ENCODE results near the gene PCDH20. TPM values are rescaled to one million over a fixed set of nuclear protein-coding genes. Genes with fewer than 3 reads are reported as not detected.
"Not testable (repeated sequence)": the region's sequence is repeated elsewhere in the genome, so short reads cannot be mapped to it uniquely, and the experiment has no call there.

Gene PCDH20
- total RNA-seq = not detected in 2 replicates

- intact Hi-C loops (cut with micrococcal nuclease) = no loop called here
These were observed at the start of gene PCDH20 for GRCh38 chr13:61415749-61416148. PCDH20 (minus strand) TSS chr13:61415849; CDS start chr13:61415158, 691 bp downstream.

DNA sequence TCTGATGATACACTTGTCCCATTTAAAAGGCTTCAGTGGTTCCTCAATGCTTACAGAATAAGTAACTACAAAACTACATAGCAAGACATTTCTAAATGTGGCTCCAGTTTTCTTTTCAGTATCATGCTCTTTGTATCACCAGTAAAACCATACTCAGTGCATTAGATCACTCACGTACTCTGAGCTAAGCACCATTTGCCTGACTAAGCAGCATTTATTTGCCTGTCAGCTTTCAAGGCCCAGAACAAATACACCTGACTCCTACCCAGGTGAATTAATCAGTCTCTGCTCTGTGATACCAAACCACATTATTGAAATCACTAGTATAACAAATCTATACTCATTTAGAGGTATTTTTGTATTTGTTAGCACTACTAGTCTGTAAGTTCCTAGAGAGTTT, 47.4 kb upstream of the PCDH20 start:
- intact Hi-C loops (cut with micrococcal nuclease) = no loop called here

GRCh38 chr13:61453121-61453520, 37.5 kb upstream of the PCDH20 start:
- intact Hi-C loops (cut with micrococcal nuclease) = no loop called here

DNA sequence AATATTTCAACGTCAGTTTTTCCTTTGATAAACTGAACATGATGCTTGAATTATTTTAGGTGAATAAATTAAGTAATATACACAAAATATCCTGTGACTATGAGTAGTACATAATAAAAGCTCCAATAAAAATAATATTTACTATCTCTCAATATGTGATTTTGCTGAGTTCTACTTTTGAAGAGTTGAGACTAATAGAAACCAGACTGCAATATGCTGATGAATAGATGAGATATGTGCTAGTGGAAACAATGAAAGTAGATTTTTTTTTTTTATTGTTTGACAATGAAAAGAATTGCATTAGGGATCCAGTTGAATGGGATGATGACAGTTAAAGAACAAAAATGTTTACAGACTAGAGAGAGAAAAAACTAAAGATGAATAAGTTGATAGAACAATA, 16.4 kb upstream of the PCDH20 start:
- intact Hi-C loops (cut with micrococcal nuclease) = no loop called here

GRCh38 chr13:61423915-61424314, 8.3 kb upstream of the PCDH20 start:
- intact Hi-C loops (cut with micrococcal nuclease) = no loop called here

DNA sequence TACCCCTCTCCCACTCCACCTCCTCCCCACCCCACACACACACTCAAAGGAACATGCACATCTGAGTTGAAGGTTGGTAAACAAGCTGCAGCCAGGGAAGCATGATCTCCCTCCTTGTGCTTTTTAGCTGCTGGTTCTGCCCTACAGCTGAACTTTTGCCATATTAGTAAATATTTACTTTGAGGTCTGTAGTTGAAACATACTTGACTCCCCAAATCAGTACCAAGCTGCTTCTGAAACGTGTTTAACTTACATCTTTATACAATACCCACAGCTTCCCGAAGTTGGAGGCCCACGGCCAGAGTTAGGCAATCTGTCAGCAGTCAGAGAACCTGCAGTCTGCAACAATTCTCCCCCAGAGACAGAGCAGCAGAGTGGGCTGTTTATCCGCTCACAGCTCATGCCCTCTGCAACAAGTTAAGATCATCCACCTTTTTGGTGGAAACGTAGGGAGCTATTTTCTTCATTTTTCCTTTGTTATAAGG, 1.5 kb upstream of the PCDH20 start:
- intact Hi-C loops (cut with micrococcal nuclease) = no loop called here

GRCh38 chr13:61415058-61415721, 459 bp downstream of the PCDH20 start:
- intact Hi-C loops (cut with micrococcal nuclease) = no loop called here

GRCh38 chr13:61414686-61415057, 977 bp downstream of the PCDH20 start:
- intact Hi-C loops (cut with micrococcal nuclease) = no loop called here

- intact Hi-C loops (cut with micrococcal nuclease) = no loop called here
These were observed 1.8 kb downstream of the PCDH20 start for GRCh38 chr13:61413572-61414535.

DNA sequence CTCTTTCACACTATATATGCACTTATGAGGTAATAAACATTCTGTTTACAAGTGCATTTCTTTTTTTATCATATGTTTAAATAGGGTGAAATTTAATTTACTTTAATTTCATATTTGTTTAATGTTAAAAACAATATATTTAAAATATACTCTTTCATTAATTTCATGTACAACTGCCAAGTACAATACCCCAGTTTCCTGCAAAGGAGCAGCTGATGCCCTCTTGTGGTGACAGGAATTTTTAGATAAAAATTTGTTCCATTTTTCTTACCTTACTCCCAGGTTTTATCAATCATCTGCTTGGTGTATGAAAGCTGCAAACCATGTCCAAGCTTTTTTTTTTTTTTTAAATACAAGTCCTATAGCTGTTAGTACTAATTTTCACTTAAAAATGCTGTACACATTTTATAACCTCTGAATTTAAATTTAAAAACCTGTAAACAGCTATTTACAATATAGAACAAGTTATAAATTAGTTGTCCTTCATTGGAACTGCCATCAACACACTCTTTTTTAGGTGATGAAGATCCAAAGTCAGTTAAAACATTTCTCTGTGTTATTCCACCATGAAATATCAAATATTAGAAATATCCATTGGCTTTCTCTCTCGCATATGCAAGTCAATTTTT, 4.9 kb downstream of the PCDH20 start:
- intact Hi-C loops (cut with micrococcal nuclease) = no loop called here

DNA sequence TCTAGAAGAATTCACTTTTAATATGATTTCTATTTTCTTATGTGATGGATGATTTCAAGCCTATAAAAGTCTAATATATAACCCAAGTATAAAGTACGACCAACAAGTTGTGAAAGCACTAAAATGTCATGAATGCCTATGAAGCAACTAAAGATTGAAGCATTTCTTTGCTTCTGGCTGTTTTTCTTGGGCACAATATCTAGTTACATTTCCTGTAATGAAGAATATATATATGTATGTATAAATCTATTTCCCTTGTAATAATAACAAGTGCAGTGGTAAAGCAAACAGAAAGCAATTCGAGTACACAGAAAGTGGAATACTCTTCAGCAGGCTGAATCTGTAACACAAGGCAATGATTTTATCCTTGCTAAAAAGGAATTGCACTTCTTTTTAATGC, 5.4 kb downstream of the PCDH20 start:
- intact Hi-C loops (cut with micrococcal nuclease) = no loop called here

GRCh38 chr13:61408571-61408970, 7.1 kb downstream of the PCDH20 start:
- intact Hi-C loops (cut with micrococcal nuclease) = no loop called here

DNA sequence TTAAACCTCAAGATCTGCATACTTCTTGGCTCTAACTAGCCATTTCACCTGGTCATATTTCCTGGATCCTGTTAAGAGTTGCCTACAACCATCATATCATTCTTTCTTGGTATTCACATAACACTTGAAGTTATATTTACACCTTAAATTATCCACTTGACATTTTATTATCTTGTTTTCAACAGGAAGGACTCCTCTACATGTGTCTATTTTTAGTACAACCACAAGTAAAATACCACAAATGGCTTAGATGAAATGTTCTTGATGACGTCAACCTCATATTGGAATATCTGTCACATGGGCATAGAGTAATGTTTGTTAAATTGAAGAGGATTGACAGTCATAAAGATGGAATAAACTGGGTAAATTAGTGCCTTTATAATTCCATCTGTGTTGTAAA, 9.4 kb downstream of the PCDH20 start:
- intact Hi-C loops (cut with micrococcal nuclease) = no loop called here

DNA sequence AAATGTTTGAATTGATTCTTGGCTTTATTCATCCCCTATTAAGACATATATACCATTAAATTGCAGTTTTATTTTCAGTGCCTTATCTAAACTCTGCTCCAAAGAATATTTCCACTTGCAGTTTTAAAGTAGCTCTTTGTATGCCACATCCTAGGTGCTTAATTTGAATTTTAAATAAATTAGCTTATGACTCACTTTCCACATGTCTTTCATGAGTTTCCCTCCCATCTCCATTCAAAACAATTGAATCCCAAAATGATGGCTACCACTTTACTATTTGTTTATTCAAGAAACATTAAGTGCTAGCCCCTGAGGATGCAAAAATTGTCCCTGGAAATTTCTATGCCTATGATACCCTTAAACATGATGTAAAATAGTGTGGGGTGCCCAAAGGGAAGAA, 19.5 kb downstream of the PCDH20 start:
- intact Hi-C loops (cut with micrococcal nuclease) = no loop called here

DNA sequence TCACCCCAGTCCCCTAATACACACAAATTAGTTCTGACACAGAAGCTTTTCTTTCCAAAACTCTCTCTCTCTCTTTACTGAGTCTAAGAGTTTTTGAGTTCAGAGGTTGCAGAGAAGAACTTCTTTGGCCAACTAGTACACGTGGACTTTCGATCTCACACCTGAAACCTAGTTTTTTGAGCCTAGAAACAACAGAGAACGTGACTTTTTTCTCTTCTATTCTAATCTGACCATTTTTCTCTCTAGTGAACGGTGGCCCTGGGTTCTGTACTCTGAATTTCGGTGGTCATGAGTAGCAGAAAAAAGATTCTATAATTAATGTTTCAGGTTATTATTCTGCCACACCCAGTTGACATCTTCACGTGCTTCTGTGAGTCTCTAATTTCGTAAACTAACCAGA, 24.2 kb downstream of the PCDH20 start:
- intact Hi-C loops (cut with micrococcal nuclease) = no loop called here

DNA sequence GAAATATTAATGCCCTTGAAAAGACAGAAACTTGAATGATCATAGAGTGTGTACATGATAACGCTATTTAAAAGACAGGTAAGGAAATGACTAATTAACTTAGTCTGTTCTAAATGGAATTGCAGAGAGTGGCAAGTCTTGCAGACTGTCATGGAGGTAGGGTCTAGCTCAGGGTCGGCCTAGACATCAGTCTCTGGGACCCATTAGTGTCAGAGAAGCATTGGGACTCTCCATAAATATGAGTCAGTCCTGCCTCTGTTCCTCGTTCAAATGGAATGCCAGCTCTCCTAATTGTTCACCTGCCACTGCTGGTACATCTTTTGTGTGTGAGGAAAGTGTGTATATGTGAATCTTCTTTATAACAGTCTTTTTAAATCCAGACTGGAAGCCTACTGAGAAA, 28.0 kb downstream of the PCDH20 start:
- intact Hi-C loops (cut with micrococcal nuclease) = no loop called here

GRCh38 chr13:61383111-61383510, 32.5 kb downstream of the PCDH20 start:
- intact Hi-C loops (cut with micrococcal nuclease) = no loop called here

DNA sequence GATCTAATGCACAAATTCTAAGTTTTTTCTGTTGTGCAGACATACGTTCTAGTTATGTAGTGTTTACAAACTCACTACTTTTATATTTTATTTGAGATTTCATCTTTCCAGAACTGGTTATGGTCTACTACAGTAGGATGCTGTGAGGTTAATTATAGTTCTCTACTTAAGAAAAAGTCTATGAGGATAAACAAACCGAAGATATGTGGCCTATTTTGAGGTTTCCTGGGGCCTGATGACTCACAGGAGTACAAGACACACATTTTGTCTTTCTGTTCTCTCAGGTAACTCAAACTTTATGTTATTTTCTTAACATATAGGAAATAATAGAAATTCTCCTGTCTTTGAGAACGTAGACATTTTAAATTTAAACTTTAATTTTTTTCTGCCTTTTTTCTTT, 45.1 kb downstream of the PCDH20 start:
- intact Hi-C loops (cut with micrococcal nuclease) = no loop called here

DNA sequence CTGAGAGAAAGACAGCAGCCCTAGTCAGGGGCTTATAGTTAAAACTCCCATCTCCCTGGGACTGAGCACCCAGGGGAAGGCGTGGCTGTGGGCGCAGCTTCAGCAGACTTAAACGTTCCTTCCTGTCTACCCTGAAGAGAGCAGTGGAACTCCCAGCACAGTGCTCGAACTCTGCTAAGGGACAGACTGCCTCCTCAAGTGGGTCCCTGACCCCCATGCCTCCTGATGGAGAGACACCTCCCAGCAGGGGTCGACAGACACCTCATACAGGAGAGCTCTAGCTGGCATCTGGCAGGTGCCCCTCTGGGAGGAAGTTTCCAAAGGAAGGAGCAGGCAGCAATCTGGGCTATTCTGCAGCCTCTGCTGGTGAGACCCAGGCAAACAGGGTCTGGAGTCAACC, 51.0 kb downstream of the PCDH20 start:
- intact Hi-C loops (cut with micrococcal nuclease) = not testable (repeated sequence)

DNA sequence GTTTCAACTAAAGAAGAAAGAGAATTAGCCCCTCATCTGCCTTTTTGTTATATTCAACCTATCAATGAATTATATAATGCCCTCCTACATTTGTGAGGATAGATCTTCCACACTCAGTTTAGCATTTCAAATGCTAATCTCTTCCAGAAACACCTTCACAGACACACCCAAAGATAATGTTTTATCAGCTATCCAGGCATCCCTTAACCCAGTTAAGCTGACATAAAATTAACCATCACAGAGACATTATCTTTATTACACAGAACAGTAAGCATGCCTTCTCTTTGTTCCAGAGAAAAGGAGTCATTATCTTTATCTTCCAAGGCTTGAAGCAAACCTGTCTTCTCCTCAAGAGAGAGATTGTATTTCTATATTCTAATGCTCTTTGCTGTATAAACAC, 53.1 kb downstream of the PCDH20 start:
- intact Hi-C loops (cut with micrococcal nuclease) = no loop called here
